ENCODE measurements around the gene PDHX.
A peak's percentile ranks its signal among the peaks of the same experiment; 100 is the strongest.

Gene PDHX

DNA sequence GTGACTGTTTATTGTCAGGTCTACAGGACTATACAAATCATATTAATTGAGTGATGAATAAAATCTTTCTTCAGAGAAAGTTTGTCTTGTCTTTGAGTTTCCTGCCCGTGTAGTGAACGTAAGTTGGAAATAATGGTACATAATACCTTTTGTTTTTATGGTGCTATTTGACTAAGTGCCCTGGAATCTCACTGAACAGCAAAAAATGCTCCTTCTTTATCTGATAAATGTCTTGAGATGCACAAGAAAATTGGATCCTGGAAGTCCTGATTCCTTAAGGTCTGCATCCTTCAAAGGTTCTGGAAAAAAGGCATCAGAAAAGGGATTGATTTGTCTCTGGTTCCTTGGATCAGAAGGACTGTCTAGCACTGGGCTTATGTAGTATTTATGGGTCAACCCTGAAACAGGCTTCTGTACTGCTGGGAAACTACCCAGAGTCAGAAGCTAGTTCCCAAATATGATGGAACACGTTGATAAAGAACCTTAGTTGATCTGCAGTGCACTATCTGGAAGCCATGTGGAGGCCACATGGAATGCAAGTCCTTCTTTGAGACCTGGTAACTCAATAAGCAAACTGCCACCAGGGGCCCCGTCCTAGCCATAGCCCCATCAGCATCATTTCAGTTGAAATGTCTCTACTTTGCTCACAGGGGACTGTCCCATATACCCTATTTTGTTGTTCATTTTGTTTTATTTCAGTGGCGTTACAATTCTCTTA is 122.0 kb downstream of the PDHX start:
- TF ChIP-seq ZFP3 (CRISPR knock-in tag; IDR thresholded peaks at IDR 0.05) (no peak), BACH2 (CRISPR knock-in tag; IDR thresholded peaks at IDR 0.05; ENCODE audit: borderline replicate concordance) (no peak), ESRRG (CRISPR knock-in tag; IDR thresholded peaks at IDR 0.05) (no peak), CSDC2 (CRISPR knock-in tag; IDR thresholded peaks at IDR 0.05) (no peak), TCF4 (CRISPR knock-in tag; IDR thresholded peaks at IDR 0.05; ENCODE audit: borderline replicate concordance) (peak; percentile 59), ZC3H10 (CRISPR knock-in tag; IDR thresholded peaks at IDR 0.05) (no peak)
- TF ChIP-seq, protein P1, sequence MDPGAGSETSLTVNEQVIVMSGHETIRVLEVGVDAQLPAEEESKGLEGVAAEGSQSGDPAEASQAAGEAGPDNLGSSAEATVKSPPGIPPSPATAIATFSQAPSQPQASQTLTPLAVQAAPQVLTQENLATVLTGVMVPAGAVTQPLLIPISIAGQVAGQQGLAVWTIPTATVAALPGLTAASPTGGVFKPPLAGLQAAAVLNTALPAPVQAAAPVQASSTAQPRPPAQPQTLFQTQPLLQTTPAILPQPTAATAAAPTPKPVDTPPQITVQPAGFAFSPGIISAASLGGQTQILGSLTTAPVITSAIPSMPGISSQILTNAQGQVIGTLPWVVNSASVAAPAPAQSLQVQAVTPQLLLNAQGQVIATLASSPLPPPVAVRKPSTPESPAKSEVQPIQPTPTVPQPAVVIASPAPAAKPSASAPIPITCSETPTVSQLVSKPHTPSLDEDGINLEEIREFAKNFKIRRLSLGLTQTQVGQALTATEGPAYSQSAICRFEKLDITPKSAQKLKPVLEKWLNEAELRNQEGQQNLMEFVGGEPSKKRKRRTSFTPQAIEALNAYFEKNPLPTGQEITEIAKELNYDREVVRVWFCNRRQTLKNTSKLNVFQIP (CRISPR knock-in tag; IDR thresholded peaks at IDR 0.05; ENCODE audit: borderline replicate concordance, low read depth), result no peak
- TF ChIP-seq, protein P2, sequence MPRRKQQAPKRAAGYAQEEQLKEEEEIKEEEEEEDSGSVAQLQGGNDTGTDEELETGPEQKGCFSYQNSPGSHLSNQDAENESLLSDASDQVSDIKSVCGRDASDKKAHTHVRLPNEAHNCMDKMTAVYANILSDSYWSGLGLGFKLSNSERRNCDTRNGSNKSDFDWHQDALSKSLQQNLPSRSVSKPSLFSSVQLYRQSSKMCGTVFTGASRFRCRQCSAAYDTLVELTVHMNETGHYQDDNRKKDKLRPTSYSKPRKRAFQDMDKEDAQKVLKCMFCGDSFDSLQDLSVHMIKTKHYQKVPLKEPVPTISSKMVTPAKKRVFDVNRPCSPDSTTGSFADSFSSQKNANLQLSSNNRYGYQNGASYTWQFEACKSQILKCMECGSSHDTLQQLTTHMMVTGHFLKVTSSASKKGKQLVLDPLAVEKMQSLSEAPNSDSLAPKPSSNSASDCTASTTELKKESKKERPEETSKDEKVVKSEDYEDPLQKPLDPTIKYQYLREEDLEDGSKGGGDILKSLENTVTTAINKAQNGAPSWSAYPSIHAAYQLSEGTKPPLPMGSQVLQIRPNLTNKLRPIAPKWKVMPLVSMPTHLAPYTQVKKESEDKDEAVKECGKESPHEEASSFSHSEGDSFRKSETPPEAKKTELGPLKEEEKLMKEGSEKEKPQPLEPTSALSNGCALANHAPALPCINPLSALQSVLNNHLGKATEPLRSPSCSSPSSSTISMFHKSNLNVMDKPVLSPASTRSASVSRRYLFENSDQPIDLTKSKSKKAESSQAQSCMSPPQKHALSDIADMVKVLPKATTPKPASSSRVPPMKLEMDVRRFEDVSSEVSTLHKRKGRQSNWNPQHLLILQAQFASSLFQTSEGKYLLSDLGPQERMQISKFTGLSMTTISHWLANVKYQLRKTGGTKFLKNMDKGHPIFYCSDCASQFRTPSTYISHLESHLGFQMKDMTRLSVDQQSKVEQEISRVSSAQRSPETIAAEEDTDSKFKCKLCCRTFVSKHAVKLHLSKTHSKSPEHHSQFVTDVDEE (CRISPR knock-in tag; IDR thresholded peaks at IDR 0.05), result no peak
- ATAC-seq, result no peak

DNA sequence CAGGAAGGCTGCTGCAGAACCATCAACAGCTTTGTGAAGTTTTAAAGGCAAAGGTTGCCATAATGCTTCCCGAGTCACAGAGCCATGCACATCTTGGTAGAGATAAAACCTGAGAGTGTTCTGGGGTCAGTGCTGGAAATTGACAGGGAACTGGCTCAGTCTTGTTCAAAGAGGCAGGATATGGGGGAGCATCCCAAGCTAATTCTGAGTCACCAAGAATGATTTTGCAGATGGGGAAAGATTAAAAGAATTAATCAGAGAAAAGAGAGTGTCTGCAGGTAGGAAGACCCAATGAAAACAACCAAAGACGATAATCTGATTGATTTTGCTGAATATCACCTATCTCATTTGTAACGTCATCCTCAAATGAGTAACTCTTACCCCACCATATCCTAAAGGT is 122.7 kb downstream of the PDHX start:
- no peak for ATAC-seq
- no peak for TF ChIP-seq ZFP30 (CRISPR knock-in tag; IDR thresholded peaks at IDR 0.05)
- TF ChIP-seq TCF4 (CRISPR knock-in tag; IDR thresholded peaks at IDR 0.05; ENCODE audit: borderline replicate concordance), result no peak
- no peak for TF ChIP-seq ZNF70 (CRISPR knock-in tag; IDR thresholded peaks at IDR 0.05)
- TF ChIP-seq, protein P3, sequence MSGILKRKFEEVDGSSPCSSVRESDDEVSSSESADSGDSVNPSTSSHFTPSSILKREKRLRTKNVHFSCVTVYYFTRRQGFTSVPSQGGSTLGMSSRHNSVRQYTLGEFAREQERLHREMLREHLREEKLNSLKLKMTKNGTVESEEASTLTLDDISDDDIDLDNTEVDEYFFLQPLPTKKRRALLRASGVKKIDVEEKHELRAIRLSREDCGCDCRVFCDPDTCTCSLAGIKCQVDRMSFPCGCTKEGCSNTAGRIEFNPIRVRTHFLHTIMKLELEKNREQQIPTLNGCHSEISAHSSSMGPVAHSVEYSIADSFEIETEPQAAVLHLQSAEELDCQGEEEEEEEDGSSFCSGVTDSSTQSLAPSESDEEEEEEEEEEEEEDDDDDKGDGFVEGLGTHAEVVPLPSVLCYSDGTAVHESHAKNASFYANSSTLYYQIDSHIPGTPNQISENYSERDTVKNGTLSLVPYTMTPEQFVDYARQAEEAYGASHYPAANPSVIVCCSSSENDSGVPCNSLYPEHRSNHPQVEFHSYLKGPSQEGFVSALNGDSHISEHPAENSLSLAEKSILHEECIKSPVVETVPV (CRISPR knock-in tag; IDR thresholded peaks at IDR 0.05), result no peak
- TF ChIP-seq ZC3H10 (CRISPR knock-in tag; IDR thresholded peaks at IDR 0.05), result no peak
- no peak for TF ChIP-seq PPARA (CRISPR knock-in tag; IDR thresholded peaks at IDR 0.05; ENCODE audit: borderline replicate concordance)
- TF ChIP-seq OSR1 (CRISPR knock-in tag; IDR thresholded peaks at IDR 0.05), result no peak
- TF ChIP-seq SNAI2 (CRISPR knock-in tag; IDR thresholded peaks at IDR 0.05), result no peak
- TF ChIP-seq RARB (CRISPR knock-in tag; IDR thresholded peaks at IDR 0.05), result no peak

DNA sequence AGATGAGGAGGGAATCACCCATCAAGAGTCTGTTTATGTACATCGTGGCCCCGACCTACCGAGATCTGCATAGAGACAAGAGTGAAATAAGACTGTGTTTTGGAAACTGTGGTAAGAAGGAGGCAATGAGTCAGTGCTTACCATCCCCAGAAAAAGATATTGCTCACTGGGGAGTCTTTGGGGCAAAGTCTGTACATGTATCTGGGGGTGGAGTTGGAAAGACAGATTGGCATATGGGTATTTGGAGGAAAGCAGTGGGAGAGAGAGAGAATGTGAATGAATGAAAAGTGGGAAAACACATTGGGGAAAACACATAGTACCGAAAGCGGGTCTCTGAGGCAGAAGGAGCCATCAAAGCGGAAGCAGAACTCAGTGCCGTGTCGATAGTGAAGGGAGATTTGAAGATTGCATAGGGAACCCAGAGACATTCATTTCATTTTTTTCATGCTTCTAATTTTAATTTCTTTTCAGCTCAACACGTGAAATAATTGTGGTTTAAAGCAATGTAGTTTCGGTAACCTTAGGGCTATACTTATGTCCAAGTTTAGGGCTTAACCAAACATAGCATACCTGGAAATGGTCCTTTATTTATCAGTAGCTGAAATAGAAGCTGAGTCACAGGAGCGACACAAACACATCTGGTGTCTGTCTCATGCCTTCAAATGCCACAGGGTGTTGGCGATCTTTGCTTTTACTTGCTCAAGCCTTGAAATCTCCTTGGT is 124.0 kb downstream of the PDHX start:
- no peak for TF ChIP-seq ARNTL (CRISPR knock-in tag; IDR thresholded peaks at IDR 0.05; ENCODE audit: borderline replicate concordance, low read depth)
- ATAC-seq, result peak; percentile 35; the same call in 2 of the 3 replicates

DNA sequence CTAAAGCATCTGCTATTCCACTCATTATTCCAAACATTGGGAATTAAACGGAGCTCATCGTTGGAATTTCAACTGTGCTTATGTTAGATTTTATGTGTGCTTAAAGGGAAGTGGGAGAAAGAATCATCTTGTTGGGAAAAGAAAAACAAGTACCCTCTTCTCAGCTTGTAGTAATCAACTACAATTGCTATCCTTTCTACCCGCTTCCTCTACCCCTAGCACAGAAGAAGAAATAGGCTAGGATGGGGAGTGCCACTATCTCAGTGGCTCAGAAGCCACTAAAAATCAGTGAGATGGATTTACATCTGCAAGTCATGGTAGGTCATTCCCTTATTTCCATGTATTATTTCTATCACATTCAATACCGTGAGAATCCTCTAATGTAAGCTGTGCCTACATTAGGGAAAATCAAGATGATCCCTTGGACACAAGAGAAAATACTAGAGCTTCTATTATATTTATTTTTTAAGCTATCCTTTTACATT is 124.7 kb downstream of the PDHX start:
- ATAC-seq, result no peak
- TF ChIP-seq CSDC2 (CRISPR knock-in tag; IDR thresholded peaks at IDR 0.05) (no peak), ZC3H10 (CRISPR knock-in tag; IDR thresholded peaks at IDR 0.05) (no peak), ZNF8 (CRISPR knock-in tag; IDR thresholded peaks at IDR 0.05) (no peak), ZNF565 (CRISPR knock-in tag; conservative IDR thresholded peaks at IDR 0.05; ENCODE audit: low read depth) (no peak), ARNTL (CRISPR knock-in tag; IDR thresholded peaks at IDR 0.05; ENCODE audit: borderline replicate concordance, low read depth) (no peak), RARB (CRISPR knock-in tag; IDR thresholded peaks at IDR 0.05) (no peak), TCF4 (CRISPR knock-in tag; IDR thresholded peaks at IDR 0.05; ENCODE audit: borderline replicate concordance) (no peak), ZFP3 (CRISPR knock-in tag; IDR thresholded peaks at IDR 0.05) (no peak), ESRRG (CRISPR knock-in tag; IDR thresholded peaks at IDR 0.05) (no peak), ZFP30 (CRISPR knock-in tag; IDR thresholded peaks at IDR 0.05) (no peak), OSR1 (CRISPR knock-in tag; IDR thresholded peaks at IDR 0.05) (no peak)
- TF ChIP-seq, protein P3 (CRISPR knock-in tag; IDR thresholded peaks at IDR 0.05), result no peak
- TF ChIP-seq, protein P4, sequence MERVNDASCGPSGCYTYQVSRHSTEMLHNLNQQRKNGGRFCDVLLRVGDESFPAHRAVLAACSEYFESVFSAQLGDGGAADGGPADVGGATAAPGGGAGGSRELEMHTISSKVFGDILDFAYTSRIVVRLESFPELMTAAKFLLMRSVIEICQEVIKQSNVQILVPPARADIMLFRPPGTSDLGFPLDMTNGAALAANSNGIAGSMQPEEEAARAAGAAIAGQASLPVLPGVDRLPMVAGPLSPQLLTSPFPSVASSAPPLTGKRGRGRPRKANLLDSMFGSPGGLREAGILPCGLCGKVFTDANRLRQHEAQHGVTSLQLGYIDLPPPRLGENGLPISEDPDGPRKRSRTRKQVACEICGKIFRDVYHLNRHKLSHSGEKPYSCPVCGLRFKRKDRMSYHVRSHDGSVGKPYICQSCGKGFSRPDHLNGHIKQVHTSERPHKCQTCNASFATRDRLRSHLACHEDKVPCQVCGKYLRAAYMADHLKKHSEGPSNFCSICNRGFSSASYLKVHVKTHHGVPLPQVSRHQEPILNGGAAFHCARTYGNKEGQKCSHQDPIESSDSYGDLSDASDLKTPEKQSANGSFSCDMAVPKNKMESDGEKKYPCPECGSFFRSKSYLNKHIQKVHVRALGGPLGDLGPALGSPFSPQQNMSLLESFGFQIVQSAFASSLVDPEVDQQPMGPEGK (CRISPR knock-in tag; IDR thresholded peaks at IDR 0.05; ENCODE audit: borderline replicate concordance), result no peak
- TF ChIP-seq, protein P2 (CRISPR knock-in tag; IDR thresholded peaks at IDR 0.05), result no peak
